BJ (cell line): Measurements from ENCODE around the gene LRRC61. TPM values are rescaled to one million over a fixed set of nuclear protein-coding genes. Genes with fewer than 3 reads are reported as not detected.
A peak's percentile ranks its signal among the peaks of the same experiment; 100 is the strongest.

Experiments used
- CTCF ChIA-PET: fragments of 350-600 bp; formaldehyde crosslinking; extraction: SDS; loops from one replicate; lab custom pipeline; 2021; ENCODE audit warnings: antibody characterized with exemption, inconsistent platforms; lab: Yijun Ruan, JAX
- POLR2A ChIA-PET: fragments of 300-600 bp; sonication (Branson Sonifier 250); formaldehyde crosslinking; extraction: SDS; loops from one replicate; lab custom pipeline; 2021; ENCODE audit warnings: antibody characterized with exemption; lab: Charles Lee
- DNase-seq: peaks from one replicate; pipeline ENCODE4 v3.0.0-alpha.2; 2011; ENCODE audit warnings: low read depth
- H3K27me3 ChIP-seq: 2 replicates; pipeline ENCODE4 v1.6.0; 2011; ENCODE audit warnings: low read length; ENCODE audit not compliant: control insufficient read depth, insufficient read depth
- H3K36me3 ChIP-seq: 2 replicates; pipeline ENCODE4 v1.5.1; 2011; ENCODE audit warnings: low read length; ENCODE audit not compliant: control insufficient read depth, insufficient read depth
- H3K4me3 ChIP-seq: 2 replicates; pipeline ENCODE4 v1.5.1; 2011; ENCODE audit warnings: low read depth, mild to moderate bottlenecking, control low read depth, low read length
- CTCF ChIP-seq: IDR thresholded peaks from 2 replicates; pipeline ENCODE4 v1.5.1; 2011; ENCODE audit warnings: low read depth, mild to moderate bottlenecking, control low read depth, inconsistent platforms, low read length, moderate library complexity; ENCODE audit not compliant: insufficient read depth
- polyA plus RNA-seq: library from polyadenylated mRNA; depleted of rRNA; stranded (reverse); fragments of >200 nt; gene quantifications from 2 replicates; pipeline ENCODE4 v1.2.3, GENCODE V29; 2011

The LRRC61 gene
- polyA plus RNA-seq, 1 experiment: 0.85 TPM

- DNase-seq: no peak
Measured at GRCh38 chr7:150351587-150352194, 28.5 kb downstream of the LRRC61 start.

GRCh38 chr7:150355666-150356059 lies 32.5 kb downstream of the LRRC61 start:
- ChIA-PET POLR2A (interaction anchor here (0.6 to 1.5 kb wide), 3 partner anchors 13 to 78 kb away, joined by 3 to 6 read pairs (median 5); partner anchors contain the start of gene REPIN1), CTCF (interaction anchor here (0.6 to 4.4 kb wide), 19 partner anchors 8 to 932 kb away, joined by 3 to 27 read pairs (median 3); partner anchors contain the start of gene REPIN1)
- no peak overlapping the region for H3K4me3 ChIP-seq

More at GRCh38 chr7:150351587-150352194, 28.5 kb downstream of the LRRC61 start:
- POLR2A ChIA-PET: no interaction called here
- CTCF ChIA-PET: interaction anchor here (0.6 kb wide), 1 partner anchor 51 kb away, joined by 3 read pairs; no protein-coding TSS in a partner anchor
- TF ChIP-seq CTCF: no peak
- H3K36me3 ChIP-seq: no peaks in the 10 kb centered on the region
- no peaks in the 10 kb centered on the region; the same call in 1 of the 2 replicates for H3K27me3 ChIP-seq
- no peak overlapping the region for H3K4me3 ChIP-seq

GRCh38 chr7:150356265-150356897 lies 33.2 kb downstream of the LRRC61 start:
- ChIA-PET CTCF (interaction anchor here (0.6 to 4.4 kb wide), 21 partner anchors 9 to 887 kb away, joined by 3 to 27 read pairs (median 4); partner anchors contain the start of gene REPIN1), POLR2A (interaction anchor here (0.6 to 1.5 kb wide), 3 partner anchors 12 to 892 kb away, joined by 3 to 4 read pairs (median 3); partner anchors contain the start of gene REPIN1)
- no peaks in the 10 kb centered on the region for H3K36me3 ChIP-seq
- H3K27me3 ChIP-seq: no peaks in the 10 kb centered on the region; the same call in 1 of the 2 replicates
- H3K4me3 ChIP-seq: no peak overlapping the region
- peak; percentile 73 for TF ChIP-seq CTCF
- no peak for DNase-seq

More at GRCh38 chr7:150355666-150356059, 32.5 kb downstream of the LRRC61 start:
- no peak for DNase-seq
- Histone ChIP-seq H3K36me3 (no peaks in the 10 kb centered on the region), H3K27me3 (no peaks in the 10 kb centered on the region; the same call in 1 of the 2 replicates)
- no peak for TF ChIP-seq CTCF

- POLR2A ChIA-PET: no interaction called here
- TF ChIP-seq CTCF: no peak
- H3K4me3 ChIP-seq: no peak overlapping the region
- H3K27me3 ChIP-seq: no peaks in the 10 kb centered on the region; the same call in 1 of the 2 replicates
- CTCF ChIA-PET: interaction anchor here (0.7 to 4.4 kb wide), 7 partner anchors 9 to 64 kb away, joined by 3 to 27 read pairs (median 4); partner anchors contain the start of gene REPIN1
- no peak for DNase-seq
- no peaks in the 10 kb centered on the region for H3K36me3 ChIP-seq
Measured at GRCh38 chr7:150357270-150357669, 34.1 kb downstream of the LRRC61 start.
